Endothelial cell of umbilical vein (primary cell): Measurements from ENCODE around the gene RDH13. TPM values are rescaled to one million over a fixed set of nuclear protein-coding genes. Genes with fewer than 3 reads are reported as not detected.

Experiments used
- BruUV-seq: library from RNA; stranded (reverse); fragments of 400-500 nt; replicated peaks from 2 replicates; lab custom pipeline; 2021; lab: Mats Ljungman, UMichigan
- CTCF ChIA-PET: fragments of 300-600, 350-600 bp; sonication (Branson Sonifier 250); formaldehyde crosslinking; loops from one replicate; lab custom pipeline; 2021; ENCODE audit warnings: antibody characterized with exemption, inconsistent platforms; lab: Charles Lee
- POLR2A ChIA-PET: fragments of 300-600, 350-600 bp; sonication (Branson Sonifier 250); formaldehyde crosslinking; loops from one replicate; lab custom pipeline; 2021; ENCODE audit warnings: antibody characterized with exemption, inconsistent platforms; lab: Charles Lee
- DNase-seq: peaks from one replicate; pipeline ENCODE4 v3.0.0-alpha.2; 2011; ENCODE audit warnings: low read depth, low spot score
- FAIRE-seq: peaks from 2 replicates; lab custom pipeline; 2011; peaks lifted over from hg19 to GRCh38; lab: Jason Lieb, UNC
- H2AFZ ChIP-seq: 2 replicates; pipeline ENCODE4 v1.6.0; 2012; ENCODE audit warnings: low read depth, low read length, control low read depth, inconsistent platforms
- H3K27ac ChIP-seq: 2 replicates; pipeline ENCODE4 v1.5.1; 2011; ENCODE audit warnings: low read depth, mild to moderate bottlenecking, control low read depth, low read length, moderate library complexity; ENCODE audit not compliant: insufficient read depth
- H3K27me3 ChIP-seq, 2 experiments: 2 replicates each; pipeline versions ENCODE4 v1.6.0 to v1.6.1; 2011; ENCODE audit warnings: low read length in 2 of 2, mixed read lengths in 1 of 2; ENCODE audit not compliant: control insufficient read depth in 2 of 2, insufficient read depth in 2 of 2
- H3K36me3 ChIP-seq, 2 experiments: 2 replicates in 1 of 2; 3 replicates in 1 of 2; pipeline ENCODE4 v1.5.1; 2011; ENCODE audit warnings: low read length in 2 of 2, mild to moderate bottlenecking in 1 of 2, moderate library complexity in 1 of 2; ENCODE audit not compliant: control insufficient read depth in 2 of 2, insufficient read depth in 2 of 2; ENCODE audit errors: extremely low read depth in 1 of 2
- H3K4me1 ChIP-seq: 3 replicates; pipeline ENCODE4 v1.5.1; 2011; ENCODE audit warnings: mild to moderate bottlenecking, low read length; ENCODE audit not compliant: control insufficient read depth, insufficient read depth; ENCODE audit errors: extremely low read depth
- H3K4me2 ChIP-seq: 2 replicates; pipeline ENCODE4 v1.6.1; 2011; ENCODE audit warnings: low read length, control low read depth, mixed read lengths; ENCODE audit not compliant: insufficient read depth
- H3K4me3 ChIP-seq, 3 experiments: fragments of 200-600 bp in 1 of 3; sonication (generic), shearing (Covaris generic) in 1 of 3; replicated peaks in 1 of 3; 2 replicates each; pipeline ENCODE4 v1.5.1; 2011 to 2016; ENCODE audit warnings: control low read depth in 3 of 3, low read length in 3 of 3, mild to moderate bottlenecking in 2 of 3, inconsistent platforms in 1 of 3, low read depth in 1 of 3, moderate library complexity in 1 of 3; ENCODE audit not compliant: insufficient read depth in 1 of 3
- H3K79me2 ChIP-seq: 2 replicates; pipeline ENCODE4 v1.6.0; 2012; ENCODE audit warnings: low read length, inconsistent platforms; ENCODE audit not compliant: control insufficient read depth, insufficient read depth
- H3K9ac ChIP-seq: replicated peaks from 2 replicates; pipeline ENCODE3; 2011; ENCODE audit warnings: low read length, control low read depth; ENCODE audit not compliant: insufficient read depth; ENCODE audit errors: extremely low read depth
- H3K9me1 ChIP-seq: replicated peaks from 3 replicates; pipeline ENCODE4 v1.6.0; 2011; ENCODE audit warnings: mild to moderate bottlenecking, low read length; ENCODE audit not compliant: control insufficient read depth, insufficient read depth; ENCODE audit errors: extremely low read depth
- H3K9me3 ChIP-seq: replicated peaks from 2 replicates; pipeline ENCODE4 v1.5.1; 2012; ENCODE audit warnings: low read length, inconsistent platforms; ENCODE audit not compliant: control insufficient read depth, insufficient read depth
- H4K20me1 ChIP-seq: replicated peaks from 2 replicates; pipeline ENCODE3; 2011; ENCODE audit warnings: mild to moderate bottlenecking, low read length; ENCODE audit not compliant: control insufficient read depth, insufficient read depth; ENCODE audit errors: extremely low read depth
- EZH2 ChIP-seq: IDR thresholded peaks from 2 replicates; pipeline ENCODE4 v1.6.1; 2012; ENCODE audit warnings: borderline replicate concordance, low read depth, mild to moderate bottlenecking, moderate library complexity, low read length, inconsistent platforms; ENCODE audit not compliant: severe bottlenecking
- FOS ChIP-seq: IDR thresholded peaks from 2 replicates; pipeline ENCODE4 v1.6.1; 2011; ENCODE audit warnings: mild to moderate bottlenecking, low read length, moderate library complexity, borderline replicate concordance; ENCODE audit not compliant: insufficient read depth
- MAX ChIP-seq: IDR thresholded peaks from 2 replicates; pipeline ENCODE4 v1.6.1; 2011; ENCODE audit not compliant: insufficient read depth, insufficient read length
- POLR2AphosphoS5 ChIP-seq: IDR thresholded peaks from 2 replicates; pipeline ENCODE4 v1.6.1; 2012; ENCODE audit warnings: low read depth, mild to moderate bottlenecking, control low read depth, low read length, moderate library complexity; ENCODE audit not compliant: insufficient read depth
- dilution Hi-C: fragments of 300-500 bp; cut with MboI; formaldehyde crosslinking; loops from one replicate; pipeline ENCODE4 v1.15.0; 2019; ENCODE audit warnings: low sequenced_read_pairs; ENCODE audit not compliant: extremely low pct_ligation_motif_present
- intact Hi-C: fragments of 100-400 bp; cut with micrococcal nuclease; formaldehyde crosslinking; loops from one replicate; pipeline ENCODE4 v1.10.0; 2022
- polyA plus RNA-seq, 4 experiments: library from polyadenylated mRNA; depleted of rRNA in 3 of 4; stranded (reverse) in 3 of 4; unstranded in 1 of 4; fragments of >200 nt; gene quantifications; 2 replicates each; pipeline versions ENCODE4 v1.2.1 to v1.2.3, GENCODE V29; 2011 to 2012; ENCODE audit warnings: missing spikeins in 1 of 4
- total RNA-seq: library from RNA; stranded (reverse); gene quantifications from 2 replicates; pipeline ENCODE4 v1.2.3, GENCODE V29; 2021

Gene RDH13
- total and polyA plus RNA-seq, 2 donors (not counting 3 experiments of a cell fraction or from before 2014, with no cell fraction given), result 8.7 to 19.6 TPM

GRCh38 chr19:55080121-55080967 is 17.4 kb upstream of the RDH13 start:
- peaks cover 0 to 3% of the 10 kb centered on the region in 2 experiments for H3K27me3 ChIP-seq
- intact Hi-C loops, result loop anchor here (2.0 to 5.0 kb wide), 4 partner anchors 20 to 1040 kb away; partner anchors contain the start of genes LENG9 and ZNF787
- no peaks in the 10 kb centered on the region for H3K79me2 ChIP-seq
- TF ChIP-seq POLR2AphosphoS5 (no peak), MAX (peak; percentile 23)
- BruUV-seq, result no TSS peak
- no peaks in the 10 kb centered on the region for H4K20me1 ChIP-seq
- DNase-seq (peak; percentile 47), FAIRE-seq (peak; percentile 76)
- H3K27ac ChIP-seq, result no peak overlapping the region
- ChIA-PET POLR2A (no interaction called here), CTCF (interaction anchor here (1.0 to 2.4 kb wide), 2 partner anchors 9 to 12 kb away, joined by 4 to 9 read pairs; no protein-coding TSS in a partner anchor)
- H2AFZ ChIP-seq, result peak overlapping the region; percentile 90
- H3K4me1 ChIP-seq, result peaks cover 18% of the 10 kb centered on the region
- H3K9ac ChIP-seq, result no peak overlapping the region
- H3K4me3 ChIP-seq, result peak overlapping the region; percentile 55 to 67 (median 58)
- no peaks in the 10 kb centered on the region for H3K36me3 ChIP-seq
- no peaks in the 10 kb centered on the region for H3K9me3 ChIP-seq
- H3K9me1 ChIP-seq, result no peaks in the 10 kb centered on the region
- peak overlapping the region; percentile 84 for H3K4me2 ChIP-seq
- dilution Hi-C loops, result no loop called here

GRCh38 chr19:55079400-55080038 is 16.6 kb upstream of the RDH13 start:
- FAIRE-seq (no peak), DNase-seq (no peak)
- no peak overlapping the region for H3K4me3 ChIP-seq
- H4K20me1 ChIP-seq, result no peaks in the 10 kb centered on the region
- H3K9me3 ChIP-seq, result no peaks in the 10 kb centered on the region
- H3K79me2 ChIP-seq, result no peaks in the 10 kb centered on the region
- H3K4me2 ChIP-seq, result no peak overlapping the region
- H3K27me3 ChIP-seq, result peaks cover 0 to 3% of the 10 kb centered on the region in 2 experiments
- dilution Hi-C loops, result no loop called here
- POLR2A ChIA-PET, result no interaction called here
- H3K4me1 ChIP-seq, result peaks cover 18% of the 10 kb centered on the region
- H3K27ac ChIP-seq, result no peak overlapping the region
- H3K36me3 ChIP-seq, result no peaks in the 10 kb centered on the region
- TF ChIP-seq FOS (no peak), EZH2 (peak; percentile 7)
- H3K9me1 ChIP-seq, result no peaks in the 10 kb centered on the region
- BruUV-seq, result no TSS peak
- no peak overlapping the region for H3K9ac ChIP-seq
- intact Hi-C loops, result loop anchor here (2.0 to 5.0 kb wide), 4 partner anchors 19 to 1041 kb away; partner anchors contain the start of genes LENG9 and ZNF787
- no peak overlapping the region for H2AFZ ChIP-seq
- CTCF ChIA-PET, result interaction anchor here (2.4 kb wide), 1 partner anchor 11 kb away, joined by 9 read pairs; no protein-coding TSS in a partner anchor
